GM21447 (cell line): Measurements from ENCODE around the gene LAMA4.

Experiments used
- ATAC-seq: cut with Tn5 transposase; IDR thresholded peaks from one replicate; pipeline ENCODE4 v1.9.1; 2021; ENCODE audit not compliant: unreplicated experiment

Gene LAMA4

DNA sequence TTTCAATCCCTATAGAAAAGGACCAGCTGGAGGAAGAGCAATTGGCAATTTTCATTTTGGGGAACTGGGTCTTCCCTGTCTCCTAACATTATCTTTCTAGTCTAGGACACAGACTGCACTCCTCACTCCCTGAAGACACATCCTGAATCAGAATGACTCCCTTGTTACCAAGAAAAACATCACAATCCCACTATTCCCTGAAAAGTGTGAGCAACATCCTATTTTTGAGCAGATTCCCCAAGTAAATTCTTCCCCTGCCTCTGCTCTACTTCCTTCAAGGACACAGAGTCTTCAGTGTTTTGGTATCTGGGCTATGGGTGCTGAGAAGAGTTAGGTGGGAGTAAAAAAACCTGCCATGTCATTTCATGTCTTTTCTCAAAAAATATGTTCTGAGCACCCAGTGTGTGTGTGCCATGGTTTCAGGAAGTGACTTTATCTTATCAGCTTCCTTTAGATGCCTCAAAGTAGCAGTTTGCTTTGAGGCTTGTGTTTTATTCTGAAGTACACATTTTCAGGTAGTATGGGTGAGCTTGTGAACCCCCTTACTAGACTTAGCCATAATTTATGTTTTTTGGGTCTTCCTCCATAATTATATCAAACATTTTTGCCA, 12.4 kb downstream of the LAMA4 start:
- ATAC-seq = no peak

DNA sequence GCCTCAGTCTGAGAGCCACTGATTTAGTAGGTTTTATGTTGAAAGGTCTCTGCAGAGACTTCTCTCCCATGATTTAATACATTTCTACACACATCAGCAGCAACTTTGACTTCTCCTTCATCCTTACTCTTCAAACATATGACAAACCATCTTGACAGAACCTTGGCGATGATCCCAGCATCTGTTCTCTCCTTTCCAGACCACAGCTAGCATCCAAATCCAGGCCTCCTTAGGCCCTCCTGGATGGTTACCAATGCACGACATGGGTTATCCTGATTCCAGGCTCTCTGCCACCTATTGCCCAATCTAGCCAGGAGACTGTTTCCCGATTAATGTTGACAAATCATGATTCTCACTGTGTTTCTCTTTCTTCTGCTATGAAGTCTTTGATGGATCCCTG, 16.8 kb downstream of the LAMA4 start:
- ATAC-seq = no peak

DNA sequence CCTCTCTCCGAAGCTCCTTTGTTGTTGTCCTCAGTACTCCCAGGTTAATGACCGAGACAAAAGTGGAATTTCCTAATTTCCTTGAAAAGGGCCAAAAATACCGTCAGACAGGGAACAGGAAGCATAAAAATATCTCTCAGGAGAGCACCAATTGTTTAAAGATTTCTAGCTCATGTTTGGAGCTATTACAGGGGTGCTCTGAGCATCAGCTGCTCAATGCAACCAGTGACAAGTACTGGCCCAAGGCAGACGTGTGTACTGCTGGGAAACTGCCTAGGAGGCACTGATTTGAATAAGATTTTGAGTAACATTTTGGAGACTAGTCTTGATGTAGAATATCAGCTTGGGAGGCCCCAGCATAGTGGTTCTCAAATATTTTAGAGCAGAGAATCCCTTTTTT, 17.3 kb downstream of the LAMA4 start:
- no peak for ATAC-seq

DNA sequence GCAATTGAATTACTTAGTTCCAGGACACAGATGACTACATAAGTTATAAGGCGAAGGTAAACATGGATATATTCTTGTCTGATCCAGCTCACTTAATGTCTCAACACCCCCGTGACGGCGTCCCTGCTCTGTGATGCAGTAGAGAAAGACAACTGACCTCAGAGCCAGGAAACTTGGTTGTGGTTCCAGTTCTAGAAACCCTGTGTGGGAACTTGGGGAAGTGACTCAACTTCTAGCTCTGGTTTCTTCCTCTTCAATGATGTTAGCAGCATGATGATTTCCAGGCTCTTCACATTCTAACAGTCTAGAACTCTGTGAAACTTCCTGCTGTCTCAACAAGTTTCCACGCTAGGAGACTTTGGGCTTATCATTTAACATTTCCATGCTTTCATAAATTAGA, 18.4 kb downstream of the LAMA4 start:
- no peak for ATAC-seq

DNA sequence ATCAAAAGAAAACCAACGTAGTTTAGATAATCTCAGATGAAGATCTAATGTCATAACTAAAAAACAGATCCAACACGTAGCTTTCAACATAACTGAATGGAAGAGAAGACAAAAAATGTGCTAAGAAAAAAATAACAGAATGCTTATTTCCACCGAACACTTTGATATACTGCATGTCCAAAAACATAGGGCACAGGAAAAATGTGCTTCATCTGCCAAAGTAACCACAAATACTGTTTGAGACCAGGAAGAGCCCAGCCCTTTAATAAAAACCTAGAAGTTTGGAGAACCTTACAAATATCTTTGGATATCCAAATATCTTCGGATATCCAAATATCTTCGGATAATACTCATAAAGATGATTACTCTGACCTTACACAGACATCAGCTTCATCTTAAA, 19.8 kb downstream of the LAMA4 start:
- ATAC-seq = no peak

DNA sequence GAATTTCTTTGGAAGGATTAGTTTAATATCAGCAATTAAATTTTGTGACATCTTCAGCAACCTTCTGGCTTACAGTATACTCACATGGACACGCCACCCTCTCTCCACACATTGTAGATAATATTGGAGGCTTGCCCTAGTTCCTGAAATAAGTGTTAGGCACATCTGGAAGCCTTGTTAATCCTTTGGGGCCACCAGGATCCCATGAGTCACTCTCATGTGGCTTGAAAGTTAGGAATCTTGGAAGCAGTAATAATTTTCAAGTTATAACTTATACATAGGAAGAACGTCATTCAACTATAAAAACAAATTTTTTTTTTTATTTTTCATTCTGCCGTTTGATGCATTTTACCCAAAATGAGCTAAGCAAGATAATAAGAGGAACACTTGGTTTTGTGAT, 20.5 kb downstream of the LAMA4 start:
- ATAC-seq = no peak

DNA sequence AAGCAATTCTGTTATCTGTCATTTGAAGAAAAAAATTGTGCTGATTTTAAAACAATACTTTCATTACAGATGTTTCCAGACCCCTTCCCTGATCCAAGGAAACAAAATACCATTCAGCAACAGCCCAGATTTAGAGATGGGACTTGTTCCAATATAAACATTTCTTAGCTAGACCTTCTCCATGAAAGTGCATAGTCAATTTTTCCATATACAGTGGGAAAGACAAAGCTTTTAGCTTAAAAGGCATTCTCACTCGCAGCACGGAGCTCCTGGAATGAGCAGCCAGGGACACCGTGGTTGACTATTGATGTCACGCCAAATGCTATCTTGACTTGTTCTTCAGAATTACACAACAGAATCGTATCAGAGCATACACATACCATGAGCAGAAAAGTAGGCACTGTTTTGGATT, 21.5 kb downstream of the LAMA4 start:
- no peak for ATAC-seq

DNA sequence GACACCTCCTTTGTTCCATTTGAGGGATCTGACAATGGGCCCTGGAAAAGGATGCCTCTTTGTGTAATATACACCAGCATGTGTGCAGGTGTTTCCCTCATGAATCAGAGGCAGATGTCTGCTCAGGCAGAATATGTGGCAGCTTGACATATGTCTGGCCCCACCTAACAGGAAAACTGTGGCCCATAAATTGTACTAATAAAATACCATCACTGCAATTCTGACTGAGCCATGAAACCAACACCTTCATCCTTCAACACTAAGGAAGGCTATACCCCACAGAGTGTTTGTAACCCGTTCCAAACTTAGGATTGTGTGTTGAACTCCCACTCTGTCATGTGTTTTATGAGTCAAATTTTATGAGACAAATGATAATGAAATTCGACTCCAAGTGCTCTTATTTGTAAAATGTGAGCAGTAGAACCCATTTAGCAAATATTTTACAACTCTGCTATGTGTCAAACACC, 22.7 kb downstream of the LAMA4 start:
- ATAC-seq = no peak

DNA sequence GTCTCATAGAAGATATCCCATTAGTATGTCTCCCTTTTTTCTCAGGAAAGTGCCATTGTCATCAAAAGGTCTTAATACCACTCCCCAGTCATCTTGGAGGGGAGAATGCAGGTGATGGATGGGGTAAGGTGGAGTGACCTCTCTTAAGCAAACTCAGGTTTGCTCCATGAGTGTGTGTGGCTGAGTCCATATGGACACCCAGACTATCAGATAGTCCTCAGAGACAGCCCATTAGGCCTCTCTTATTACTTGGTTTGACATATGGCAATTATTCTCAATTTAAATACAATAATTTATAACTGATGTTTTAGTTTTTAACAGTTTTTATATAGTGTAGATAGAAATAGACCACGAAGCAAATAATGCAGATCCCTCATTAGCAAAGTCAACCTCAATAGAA, 23.2 kb downstream of the LAMA4 start:
- ATAC-seq = no peak

DNA sequence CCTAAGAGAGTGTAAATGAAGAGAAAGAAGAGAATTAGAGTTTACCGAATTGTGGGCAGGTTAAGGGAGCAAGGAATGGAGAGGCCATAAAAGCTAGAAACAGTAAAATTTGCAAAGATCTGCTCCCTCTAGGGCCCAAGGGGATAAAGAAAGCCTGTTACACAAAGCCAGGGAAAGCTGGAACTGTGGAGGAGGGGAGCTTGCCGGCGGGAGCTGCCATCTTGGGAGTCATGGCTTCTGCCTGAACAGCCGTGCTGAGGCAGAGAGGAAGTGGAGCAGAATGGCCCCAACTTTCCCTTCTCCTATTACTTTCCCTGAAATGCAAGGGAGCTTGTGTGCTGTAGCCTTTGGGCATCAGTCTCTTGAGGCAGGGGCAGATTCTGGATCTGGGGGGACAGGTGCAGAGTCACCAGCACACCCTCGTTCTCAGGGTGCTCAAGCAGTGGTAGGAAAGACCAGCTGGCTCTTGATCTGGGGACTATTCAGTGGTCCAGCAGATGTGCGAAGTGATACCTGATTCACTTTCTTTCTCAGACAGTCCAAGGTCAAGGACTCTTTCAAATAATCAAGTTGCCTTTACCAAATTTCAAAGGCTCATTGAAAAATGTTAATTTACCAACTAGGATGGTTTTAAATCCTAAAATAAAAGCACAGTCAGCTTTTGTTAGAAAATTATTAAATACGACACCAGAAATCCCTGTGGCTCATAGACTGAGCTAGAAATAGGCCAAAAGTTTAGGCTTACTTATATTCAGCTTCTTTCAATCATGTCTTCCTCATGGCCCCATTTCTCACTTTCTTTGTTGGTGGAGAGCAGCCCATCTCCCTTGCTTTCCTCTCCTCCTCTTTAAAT, 25.7 kb downstream of the LAMA4 start:
- no peak for ATAC-seq

DNA sequence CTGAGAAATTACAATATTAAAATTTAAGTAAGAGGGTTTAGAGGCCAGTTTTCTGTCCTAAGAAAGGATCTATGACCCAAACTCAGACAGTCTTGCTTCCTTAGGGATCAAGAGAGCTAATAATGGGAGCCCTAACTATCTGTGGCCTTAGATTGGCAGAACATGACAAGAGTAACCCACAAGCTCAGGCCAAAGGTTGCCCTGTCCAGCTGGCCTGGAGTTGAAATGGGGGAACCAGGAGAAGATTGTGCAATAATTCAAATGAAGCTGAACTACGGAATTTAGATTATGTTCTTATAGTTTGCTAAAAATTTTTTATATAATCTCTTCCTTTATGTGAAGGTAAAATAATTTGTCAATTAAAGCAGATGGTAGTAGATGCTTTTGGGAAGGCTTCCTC, 26.4 kb downstream of the LAMA4 start:
- ATAC-seq = no peak

DNA sequence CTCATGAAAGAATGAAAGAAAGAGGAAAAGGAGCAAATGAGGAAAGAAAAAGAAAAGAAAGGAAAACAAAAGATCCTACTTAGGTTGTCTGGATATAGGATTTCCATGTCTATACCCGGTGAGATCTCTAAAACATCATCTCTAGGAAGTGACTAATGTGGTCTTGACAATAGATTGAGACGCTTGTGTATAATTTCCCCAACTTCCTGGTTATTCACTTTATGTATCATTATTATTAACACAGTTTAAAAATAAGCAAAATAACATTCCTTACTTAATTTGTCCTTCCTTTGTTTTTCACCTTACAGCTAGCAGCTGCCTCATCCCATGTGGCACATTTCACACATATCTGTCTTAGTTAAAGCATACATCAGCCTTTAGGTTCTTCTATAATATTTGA, 27.0 kb downstream of the LAMA4 start:
- ATAC-seq = no peak

DNA sequence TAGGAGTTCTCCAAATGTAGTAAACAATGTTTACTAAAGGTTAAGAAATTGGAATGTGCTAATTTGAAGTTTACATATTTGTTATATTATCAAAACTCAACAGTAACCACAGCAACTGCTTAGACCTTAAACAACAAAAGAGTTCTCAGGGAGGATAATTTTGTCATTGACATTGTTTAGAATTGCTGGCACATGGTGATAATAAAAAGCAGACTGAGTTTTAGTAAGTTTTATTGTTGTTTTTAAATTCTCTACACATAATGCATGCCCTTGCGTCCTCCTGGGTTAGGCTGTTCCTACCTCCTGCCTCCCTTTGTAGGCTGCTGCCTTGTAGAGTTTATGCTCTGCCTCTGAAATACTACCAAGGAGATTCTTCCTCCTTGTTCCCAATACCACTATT, 28.7 kb downstream of the LAMA4 start:
- no peak for ATAC-seq

DNA sequence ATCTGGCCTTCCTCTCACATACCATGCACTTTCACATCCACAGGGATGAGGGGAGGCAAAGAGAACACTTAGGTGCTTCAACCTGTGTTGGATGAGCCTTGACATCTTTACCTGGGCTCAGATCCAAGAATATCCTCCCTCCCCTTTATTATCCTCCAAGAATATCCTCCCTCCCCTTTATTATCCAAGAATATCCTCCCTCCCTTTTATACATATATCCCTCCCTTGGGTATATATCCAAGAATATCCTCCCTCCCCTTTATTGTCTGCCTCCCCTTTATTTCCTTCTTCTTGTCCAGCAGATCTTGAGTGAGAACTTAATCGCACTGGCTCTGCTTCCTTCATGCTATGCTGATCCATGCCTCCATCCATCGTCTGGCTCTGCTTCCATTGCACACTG, 30.3 kb downstream of the LAMA4 start:
- no peak for ATAC-seq

DNA sequence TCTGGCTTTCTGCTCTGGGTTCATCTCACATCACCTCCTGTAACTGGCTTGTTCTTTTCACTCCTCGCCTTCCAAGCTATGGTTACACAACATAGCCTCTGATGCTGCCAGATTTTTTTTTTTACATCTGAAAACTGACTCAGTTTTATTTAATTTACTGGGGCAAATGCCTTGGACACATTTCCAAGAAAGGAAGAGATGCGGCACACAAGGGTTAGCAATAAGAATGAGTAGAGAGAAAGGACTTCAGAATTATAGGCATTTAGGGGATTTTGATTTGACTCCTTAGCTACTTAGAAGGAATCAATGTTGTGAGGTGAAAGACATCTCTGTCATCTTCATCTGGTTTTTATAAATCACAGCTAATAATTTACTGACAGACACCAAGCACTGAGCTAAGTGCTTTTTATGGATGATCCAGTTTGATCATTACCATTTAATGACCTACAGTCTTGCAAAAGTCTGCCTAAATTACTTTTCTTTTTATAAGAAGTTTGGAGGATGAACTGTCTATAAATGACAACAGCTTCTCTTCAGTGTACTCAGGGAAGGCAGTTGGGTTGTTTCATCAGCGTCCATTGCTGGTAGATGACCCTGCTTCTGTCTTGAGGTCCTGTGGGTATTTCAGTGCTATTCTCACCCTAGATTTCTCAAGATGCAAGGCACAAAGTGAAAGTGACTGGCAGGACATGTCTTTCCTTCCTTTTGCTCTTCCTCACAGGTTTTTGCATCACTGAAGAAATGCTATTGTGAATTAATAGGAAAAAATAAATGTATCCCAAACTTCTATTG, 31.1 kb downstream of the LAMA4 start:
- no peak for ATAC-seq

DNA sequence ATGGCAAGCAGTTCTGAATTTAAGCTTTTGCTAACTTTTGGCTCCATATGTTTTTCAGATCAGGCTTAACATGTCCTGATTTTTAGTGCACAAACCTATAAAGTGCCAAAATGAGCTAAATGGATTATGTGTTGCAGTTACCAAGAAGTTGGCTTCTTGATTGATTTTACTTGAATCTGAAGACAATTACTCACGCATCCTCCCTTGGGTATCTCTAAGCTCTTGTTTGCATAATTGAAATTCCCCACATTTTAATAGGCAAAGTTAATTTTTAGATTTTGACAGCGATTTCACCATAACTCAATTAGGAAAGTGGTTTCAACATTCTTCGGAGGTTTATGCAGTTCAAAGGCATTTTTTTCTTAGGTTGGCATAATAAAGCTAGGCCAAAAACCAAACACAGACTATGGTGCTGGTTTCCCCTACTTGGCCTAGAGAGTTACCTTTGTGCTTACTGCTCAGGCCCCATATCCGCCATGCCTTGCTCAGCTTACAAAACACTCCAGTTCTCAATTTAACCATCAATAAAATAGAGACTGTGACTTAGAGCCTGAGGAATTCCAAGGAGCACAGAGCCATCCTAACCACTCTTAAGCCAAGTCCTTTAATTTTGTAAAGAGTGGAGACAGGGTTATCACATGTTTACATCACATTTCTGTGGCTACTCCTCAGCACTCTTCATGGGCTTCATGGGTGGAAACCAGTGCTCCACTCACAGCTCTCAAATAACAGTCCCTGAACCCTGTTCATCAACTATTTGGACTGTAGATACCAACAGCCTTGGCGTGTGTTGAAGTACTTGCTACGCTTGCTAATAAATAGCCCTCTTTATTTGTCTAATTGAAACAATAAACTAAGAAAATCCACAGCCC, 32.1 kb downstream of the LAMA4 start:
- no peak for ATAC-seq

DNA sequence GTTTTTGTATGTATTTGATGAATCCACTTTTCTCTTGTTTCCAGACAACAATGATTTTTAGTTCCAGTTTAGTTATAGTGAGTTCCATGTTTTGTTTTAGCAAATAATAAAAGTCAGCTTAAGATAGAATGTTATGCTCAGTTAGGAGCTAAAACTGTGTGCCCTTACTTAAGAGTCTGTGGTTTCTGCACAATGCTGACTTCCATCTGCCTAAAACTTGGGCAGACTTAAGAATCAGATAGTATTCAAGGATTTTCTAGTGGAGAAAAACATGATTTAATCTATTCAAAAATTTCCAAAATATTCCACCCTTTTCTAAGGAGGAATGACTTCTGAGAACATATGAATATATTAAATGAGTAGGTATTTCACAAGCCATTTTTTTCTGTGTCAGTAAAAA, 32.8 kb downstream of the LAMA4 start:
- ATAC-seq = no peak

DNA sequence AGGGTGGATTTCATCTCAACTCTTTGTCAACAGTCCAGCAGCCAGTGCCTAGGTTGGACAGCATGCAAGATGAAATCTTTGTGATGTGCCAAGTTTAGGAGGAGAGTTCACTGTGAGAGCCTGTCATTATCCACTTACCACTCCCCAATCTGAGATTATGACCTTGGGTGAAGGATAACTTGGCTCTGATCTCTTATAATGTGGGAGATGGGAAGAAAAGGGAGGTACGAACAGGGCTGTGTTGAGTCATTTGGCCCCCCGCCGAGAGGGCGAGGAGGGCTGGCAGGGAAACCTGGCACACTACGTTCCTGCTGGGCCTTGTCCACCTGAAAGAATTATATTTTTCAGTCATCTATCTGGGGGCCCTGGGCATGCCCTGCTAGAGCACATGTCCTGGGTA, 35.8 kb downstream of the LAMA4 start:
- ATAC-seq = no peak

DNA sequence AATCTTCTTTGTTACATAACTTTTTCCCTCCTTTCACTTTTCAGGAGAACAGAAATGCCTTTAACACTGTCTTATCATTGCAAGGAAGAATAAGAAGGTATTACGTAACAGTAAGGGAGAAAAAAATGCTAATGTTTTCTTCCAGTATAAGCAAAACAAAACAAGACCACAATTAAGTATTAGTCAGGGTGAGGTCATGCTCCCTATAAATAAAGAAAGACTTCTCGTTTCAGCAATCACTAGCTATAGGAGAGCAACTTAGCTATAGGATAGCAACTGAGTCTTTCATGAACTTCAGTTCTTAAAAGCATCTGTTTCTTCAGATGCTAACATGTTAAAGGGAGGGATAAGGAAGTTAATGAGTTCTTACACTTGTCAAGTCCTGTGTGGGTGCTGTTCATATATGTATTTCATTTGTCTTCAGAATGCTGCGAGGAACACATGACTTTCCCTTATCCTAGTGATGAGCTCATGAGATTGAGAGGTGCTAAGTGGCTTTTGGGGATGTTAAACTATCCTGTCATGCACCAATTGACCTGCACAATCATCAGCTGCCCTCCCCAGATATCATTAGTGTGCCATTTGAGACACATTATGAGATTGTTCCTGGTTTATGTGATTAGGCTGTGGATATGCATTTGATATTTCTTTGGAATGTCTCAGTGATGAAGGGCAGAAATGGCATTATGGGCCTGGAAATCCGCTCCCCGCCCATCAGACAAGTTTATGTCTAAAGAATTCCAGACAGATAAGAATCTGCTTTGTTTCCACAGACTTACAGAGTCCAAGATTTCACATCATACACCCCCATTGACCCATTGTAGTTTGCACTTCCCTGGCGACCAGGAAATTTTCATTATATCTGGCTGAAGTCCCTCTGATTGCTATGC, 37.5 kb downstream of the LAMA4 start:
- ATAC-seq = no peak
